K562 (cell line): ENCODE results near the gene FHDC1. TPM values are rescaled to one million over a fixed set of nuclear protein-coding genes. Genes with fewer than 3 reads are reported as not detected.

ENCODE experiments used
- ATAC-seq: fragments of 200-7000 bp; cut with Tn5 transposase; 3 replicates; pipeline ENCODE4 v1.9.1; 2020; ENCODE audit warnings: moderate library complexity
- BruUV-seq: library from RNA; stranded (reverse); fragments of 400-500 nt; replicated peaks from 2 replicates; lab custom pipeline; 2021; lab: Mats Ljungman, UMichigan
- CTCF ChIA-PET: fragments of 300-600 bp; formaldehyde crosslinking; extraction: SDS; loops from one replicate; lab custom pipeline; 2021; ENCODE audit warnings: low intra/inter-chr PET ratio; lab: Yijun Ruan, JAX
- POLR2A ChIA-PET: fragments of 300-600, 350-650 bp; sonication (Branson Sonifier 250); formaldehyde crosslinking; extraction: SDS; loops from one replicate; lab custom pipeline; 2021; ENCODE audit warnings: antibody characterized with exemption, inconsistent platforms; lab: Yijun Ruan, JAX
- DNase-seq, 4 experiments: peaks; one replicate each; pipeline versions ENCODE4 v3.0.0 to v3.0.0-alpha.2; 2011 to 2018; ENCODE audit warnings: low spot score in 3 of 4, mixed read lengths in 3 of 4; ENCODE audit errors: extremely low read depth in 1 of 4
- FAIRE-seq: peaks from 2 replicates; lab custom pipeline; 2011; peaks lifted over from hg19 to GRCh38; lab: Jason Lieb, UNC
- H2AFZ ChIP-seq: 2 replicates; pipeline ENCODE4 v1.6.0; 2011; ENCODE audit warnings: low read depth, low read length, control low read depth, inconsistent platforms
- H3K27ac ChIP-seq: fragments of 200-600 bp; 3 replicates; pipeline ENCODE4 v1.8.0; 2011; ENCODE audit warnings: low read depth, mild to moderate bottlenecking, control low read depth, inconsistent platforms, low read length, moderate library complexity, mixed read lengths; ENCODE audit errors: extremely low read depth
- H3K27me3 ChIP-seq, 2 experiments: fragments of 300-600 bp in 1 of 2; 2 replicates in 1 of 2; 3 replicates in 1 of 2; pipeline versions ENCODE4 v1.6.0 to v1.8.0; 2011; ENCODE audit warnings: inconsistent platforms in 2 of 2, low read length in 2 of 2, mild to moderate bottlenecking in 1 of 2, mixed read lengths in 1 of 2, moderate library complexity in 1 of 2; ENCODE audit not compliant: control insufficient read depth in 2 of 2, insufficient read depth in 2 of 2
- H3K36me3 ChIP-seq: fragments of 300-600 bp; 3 replicates; pipeline ENCODE4 v1.8.0; 2011; ENCODE audit warnings: mild to moderate bottlenecking, low read length, inconsistent platforms; ENCODE audit not compliant: control insufficient read depth, insufficient read depth
- H3K4me1 ChIP-seq, 2 experiments: fragments of 200-600 bp in 1 of 2; replicated peaks in 1 of 2; 2 replicates in 1 of 2; 3 replicates in 1 of 2; pipeline versions ENCODE4 v1.5.1 to v1.8.0; 2011; ENCODE audit warnings: inconsistent platforms in 2 of 2, low read length in 2 of 2, mild to moderate bottlenecking in 1 of 2, mixed read lengths in 1 of 2, moderate library complexity in 1 of 2; ENCODE audit not compliant: control insufficient read depth in 2 of 2, insufficient read depth in 2 of 2
- H3K4me2 ChIP-seq: 2 replicates; pipeline ENCODE4 v1.6.1; 2011; ENCODE audit warnings: low read length, control low read depth, inconsistent platforms, mixed read lengths; ENCODE audit not compliant: insufficient read depth
- H3K4me3 ChIP-seq: fragments of 200-600 bp; sonication (generic), shearing (Covaris generic); 2 replicates; pipeline ENCODE4 v1.5.1; 2016; ENCODE audit warnings: control low read depth, inconsistent platforms
- H3K79me2 ChIP-seq: fragments of 200-600 bp; 3 replicates; pipeline ENCODE4 v1.8.0; 2011; ENCODE audit warnings: low read length, inconsistent platforms; ENCODE audit not compliant: control insufficient read depth, insufficient read depth
- H3K9ac ChIP-seq, 2 experiments: 2 replicates each; pipeline versions ENCODE4 v1.6.0 to v1.6.1; 2011; ENCODE audit warnings: low read depth in 2 of 2, low read length in 2 of 2, control low read depth in 1 of 2, inconsistent platforms in 1 of 2, mild to moderate bottlenecking in 1 of 2, mixed read lengths in 1 of 2; ENCODE audit not compliant: insufficient read depth in 1 of 2
- H3K9me1 ChIP-seq: one replicate; pipeline ENCODE4 v1.6.0; 2011; ENCODE audit warnings: inconsistent platforms, mild to moderate bottlenecking, low read length, moderate library complexity; ENCODE audit not compliant: control insufficient read depth, insufficient read depth
- H3K9me3 ChIP-seq: replicated peaks from 2 replicates; pipeline ENCODE4 v1.5.1; 2011; ENCODE audit warnings: low read depth, low read length, inconsistent platforms; ENCODE audit not compliant: control insufficient read depth, insufficient read depth
- H4K20me1 ChIP-seq: replicated peaks from 2 replicates; pipeline ENCODE4 v1.6.1; 2011; ENCODE audit warnings: low read length, inconsistent platforms, mixed read lengths; ENCODE audit not compliant: control insufficient read depth, insufficient read depth
- E2F6 ChIP-seq, 2 experiments: IDR thresholded peaks; 2 replicates each; pipeline ENCODE4 v1.6.1; 2011; ENCODE audit warnings: borderline replicate concordance in 1 of 2, control low read depth in 1 of 2, low read depth in 1 of 2, low read length in 1 of 2, mild to moderate bottlenecking in 1 of 2, mixed read lengths in 1 of 2, moderate library complexity in 1 of 2; ENCODE audit not compliant: insufficient read depth in 1 of 2, insufficient read length in 1 of 2, poor library complexity in 1 of 2, severe bottlenecking in 1 of 2; ENCODE audit errors: extremely low read depth in 1 of 2
- HDAC6 ChIP-seq: IDR thresholded peaks from 2 replicates; pipeline ENCODE4 v1.6.1; 2012; ENCODE audit warnings: low read depth, mild to moderate bottlenecking, control low read depth, inconsistent platforms, low read length, moderate library complexity
- ZKSCAN1 ChIP-seq: fragments of 150-350 bp; IDR thresholded peaks from 2 replicates; pipeline ENCODE4 v1.6.1; 2016; ENCODE audit warnings: low read depth, low read length
- WGBS: fragments of 100-300 bp; shearing (Covaris generic); methylation state at CpG from one replicate; pipeline ENCODE4 v1.1.6; 2016; ENCODE audit warnings: low coverage, mixed read lengths; ENCODE audit not compliant: insufficient coverage; ENCODE audit errors: missing lambda C conversion rate; 5-methylcytosine and 5-hydroxymethylcytosine counted together
- in situ Hi-C: fragments of 300-500 bp; cut with MboI; formaldehyde crosslinking; loops from 4 replicates; pipeline ENCODE4 v1.15.0; 2018; ENCODE audit warnings: inconsistent platforms, mixed read lengths
- intact Hi-C: fragments of 100-400 bp; cut with micrococcal nuclease; formaldehyde crosslinking; loops from 2 replicates; pipeline ENCODE4 v1.14.2; 2022
- polyA plus RNA-seq, 8 experiments: library from polyadenylated mRNA; depleted of rRNA in 4 of 8; stranded (reverse) in 5 of 8; unstranded in 3 of 8; fragments of >200 nt; fragmentation: Nextera tagmentation in 2 of 8; fragmentation: Illumina TruSeq in 1 of 8; extraction: Ambion mirVana in 2 of 8; extraction: Trizol in 1 of 8; gene quantifications; 2 replicates each; pipeline versions ENCODE4 v1.2.1 to v1.2.3, GENCODE V29; 2011 to 2014; ENCODE audit warnings: inconsistent platforms in 1 of 8, missing spikeins in 1 of 8
- total RNA-seq, 7 experiments: library from RNA; depleted of rRNA in 6 of 7; stranded (reverse); fragments of >200 nt in 6 of 7; fragmentation: Illumina TruSeq in 2 of 7; extraction: Trizol in 2 of 7; gene quantifications; 2 replicates each; pipeline versions ENCODE4 v1.2.1 to v1.2.3, GENCODE V29; 2011 to 2021; ENCODE audit warnings: low replicate concordance in 1 of 7

Gene FHDC1
- total and polyA plus RNA-seq, 9 of the 15 experiments (the other 6 are each of a cell fraction or from before 2014, with no cell fraction given), result 0.01 to 0.43 (median 0.07) TPM

GRCh38 chr4:152997771-152998487, 61.8 kb downstream of the FHDC1 start:
- H3K4me2 ChIP-seq, result no peak overlapping the region
- WGBS, result 2% methylated on average over 17 of the region's 17 CpGs
- no peaks in the 10 kb centered on the region for H3K9me1 ChIP-seq
- no peak overlapping the region for H3K27ac ChIP-seq
- H4K20me1 ChIP-seq, result no peaks in the 10 kb centered on the region
- BruUV-seq, result no TSS peak
- no peaks in the 10 kb centered on the region for H3K36me3 ChIP-seq
- ChIA-PET POLR2A (no interaction called here), CTCF (no interaction called here)
- in situ Hi-C loops, result no loop called here
- no peak overlapping the region; a peak in 1 of 4 replicates for H3K9ac ChIP-seq
- ATAC-seq (no peak; the same call in 2 of the 3 replicates), FAIRE-seq (no peak), DNase-seq (no peak)
- TF ChIP-seq HDAC6, result no peak
- peak in 1 of 2 experiments; percentile 20 for TF ChIP-seq E2F6 (IDR thresholded peaks at IDR 0.05; ENCODE audit: borderline replicate concordance in 1 of 2, extremely low read depth in 1 of 2, insufficient read depth in 1 of 2, insufficient read length in 1 of 2, low read depth in 1 of 2, low read length in 1 of 2, poor library complexity in 1 of 2, severe bottlenecking in 1 of 2)
- TF ChIP-seq ZKSCAN1, result peak; percentile 84
- H3K79me2 ChIP-seq, result no peaks in the 10 kb centered on the region
- intact Hi-C loops, result no loop called here
- H3K27me3 ChIP-seq, result peaks cover 31 to 76% of the 10 kb centered on the region in 2 experiments
- no peaks in the 10 kb centered on the region for H3K4me1 ChIP-seq
- H3K4me3 ChIP-seq, result no peak overlapping the region
- H3K9me3 ChIP-seq, result no peaks in the 10 kb centered on the region
- no peak overlapping the region for H2AFZ ChIP-seq
